OCI-M2 (cell line): Measurements from ENCODE around the gene BNIP2.
"Not testable (repeated sequence)": the region's sequence is repeated elsewhere in the genome, so short reads cannot be mapped to it uniquely, and the experiment has no call there.

Source experiments
- DNase-seq: peaks from one replicate; lab custom pipeline; 2025; ENCODE audit not compliant: unreplicated experiment; lab: John Stamatoyannopoulos, UW

The BNIP2 gene

GRCh38 chr15:59689626-59690236 is 611 bp upstream of the BNIP2 start:
- DNase-seq = peak; percentile 39

- DNase-seq = no peak
These were observed 718 bp downstream of the BNIP2 start for GRCh38 chr15:59688423-59688781.

GRCh38 chr15:59687836-59688235 is 1.3 kb downstream of the BNIP2 start:
- no peak for DNase-seq

- DNase-seq = no peak
These were observed 2.7 kb downstream of the BNIP2 start for GRCh38 chr15:59686389-59686788.

GRCh38 chr15:59685737-59686297 is 3.3 kb downstream of the BNIP2 start:
- no peak for DNase-seq

- no peak for DNase-seq
These were observed 8.2 kb downstream of the BNIP2 start for GRCh38 chr15:59680870-59681269.

- no peak for DNase-seq
These were observed 8.8 kb downstream of the BNIP2 start for GRCh38 chr15:59680346-59680745.

- no peak for DNase-seq
These were observed 10.5 kb downstream of the BNIP2 start for GRCh38 chr15:59678620-59679019.

- DNase-seq = no peak
These were observed 10.9 kb downstream of the BNIP2 start for GRCh38 chr15:59678172-59678571.

GRCh38 chr15:59676565-59676964 is 12.6 kb downstream of the BNIP2 start:
- no peak for DNase-seq

GRCh38 chr15:59674361-59674877 is 14.7 kb downstream of the BNIP2 start:
- no peak for DNase-seq

- DNase-seq = no peak
These were observed 20.6 kb downstream of the BNIP2 start for GRCh38 chr15:59668556-59668955.

- DNase-seq = no peak
These were observed 26.9 kb downstream of the BNIP2 start for GRCh38 chr15:59662260-59662659.

GRCh38 chr15:59659366-59659765 is 29.8 kb downstream of the BNIP2 start:
- no peak for DNase-seq

- DNase-seq = no peak
These were observed 31.4 kb downstream of the BNIP2 start for GRCh38 chr15:59657635-59658125.

- peak; percentile 33 for DNase-seq
These were observed 32.1 kb downstream of the BNIP2 start, which contains the start of gene GTF2A2 for GRCh38 chr15:59656897-59657634. Gene GTF2A2 (minus strand): TSS chr15:59657515. CDS start chr15:59652277, 5,238 bp downstream.

- no peak for DNase-seq
These were observed 35.1 kb downstream of the BNIP2 start for GRCh38 chr15:59654046-59654445.

- no peak for DNase-seq
These were observed 39.5 kb downstream of the BNIP2 start for GRCh38 chr15:59649603-59650002.

- DNase-seq = no peak
These were observed 42.0 kb downstream of the BNIP2 start for GRCh38 chr15:59647085-59647484.

GRCh38 chr15:59646277-59646676 is 42.8 kb downstream of the BNIP2 start:
- no peak for DNase-seq

- DNase-seq = not testable (repeated sequence)
These were observed 43.3 kb downstream of the BNIP2 start for GRCh38 chr15:59645812-59646211.

- DNase-seq = no peak
These were observed 44.4 kb downstream of the BNIP2 start for GRCh38 chr15:59644756-59645155.
